IMR-90 (cell line): Measurements from ENCODE around the gene EIF1.

Experiments used
- BHLHE40 ChIP-seq: fragments of 150-350 bp; IDR thresholded peaks from 2 replicates; pipeline ENCODE4 v1.6.1; 2016; ENCODE audit warnings: mild to moderate bottlenecking, low read depth, low read length
- CTCF ChIP-seq: conservative IDR thresholded peaks from 2 replicates; pipeline ENCODE4 v1.5.1; 2012; ENCODE audit warnings: mild to moderate bottlenecking, low read depth, low read length, improper control_type of control experiment
- FOS ChIP-seq: fragments of 150-350 bp; IDR thresholded peaks from 2 replicates; pipeline ENCODE4 v1.6.1; 2016; ENCODE audit warnings: low read depth, low read length
- MAZ ChIP-seq: IDR thresholded peaks from 2 replicates; pipeline ENCODE4 v1.6.1; 2012; ENCODE audit warnings: low read depth, mild to moderate bottlenecking, low read length, improper control_type of control experiment, moderate library complexity, borderline replicate concordance
- MXI1 ChIP-seq: IDR thresholded peaks from 2 replicates; pipeline ENCODE4 v1.6.1; 2012; ENCODE audit warnings: low read depth, mild to moderate bottlenecking, low read length, moderate library complexity, borderline replicate concordance
- POLR2A ChIP-seq: IDR thresholded peaks from 2 replicates; pipeline ENCODE4 v1.6.1; 2012; ENCODE audit warnings: mild to moderate bottlenecking, low read depth, low read length
- RAD21 ChIP-seq: IDR thresholded peaks from 2 replicates; pipeline ENCODE4 v1.6.1; 2012; ENCODE audit warnings: low read length, improper control_type of control experiment
- RCOR1 ChIP-seq: IDR thresholded peaks from 2 replicates; pipeline ENCODE4 v1.6.1; 2012; ENCODE audit warnings: mild to moderate bottlenecking, low read length, improper control_type of control experiment; ENCODE audit not compliant: insufficient replicate concordance
- RFX5 ChIP-seq: IDR thresholded peaks from 2 replicates; pipeline ENCODE4 v1.8.0; 2012; ENCODE audit warnings: low read depth, mild to moderate bottlenecking, low read length, moderate library complexity
- USF2 ChIP-seq: fragments of 150-350 bp; IDR thresholded peaks from 2 replicates; pipeline ENCODE4 v1.6.1; 2017; ENCODE audit warnings: mild to moderate bottlenecking, antibody characterized with exemption, low read length, low read depth

DNA sequence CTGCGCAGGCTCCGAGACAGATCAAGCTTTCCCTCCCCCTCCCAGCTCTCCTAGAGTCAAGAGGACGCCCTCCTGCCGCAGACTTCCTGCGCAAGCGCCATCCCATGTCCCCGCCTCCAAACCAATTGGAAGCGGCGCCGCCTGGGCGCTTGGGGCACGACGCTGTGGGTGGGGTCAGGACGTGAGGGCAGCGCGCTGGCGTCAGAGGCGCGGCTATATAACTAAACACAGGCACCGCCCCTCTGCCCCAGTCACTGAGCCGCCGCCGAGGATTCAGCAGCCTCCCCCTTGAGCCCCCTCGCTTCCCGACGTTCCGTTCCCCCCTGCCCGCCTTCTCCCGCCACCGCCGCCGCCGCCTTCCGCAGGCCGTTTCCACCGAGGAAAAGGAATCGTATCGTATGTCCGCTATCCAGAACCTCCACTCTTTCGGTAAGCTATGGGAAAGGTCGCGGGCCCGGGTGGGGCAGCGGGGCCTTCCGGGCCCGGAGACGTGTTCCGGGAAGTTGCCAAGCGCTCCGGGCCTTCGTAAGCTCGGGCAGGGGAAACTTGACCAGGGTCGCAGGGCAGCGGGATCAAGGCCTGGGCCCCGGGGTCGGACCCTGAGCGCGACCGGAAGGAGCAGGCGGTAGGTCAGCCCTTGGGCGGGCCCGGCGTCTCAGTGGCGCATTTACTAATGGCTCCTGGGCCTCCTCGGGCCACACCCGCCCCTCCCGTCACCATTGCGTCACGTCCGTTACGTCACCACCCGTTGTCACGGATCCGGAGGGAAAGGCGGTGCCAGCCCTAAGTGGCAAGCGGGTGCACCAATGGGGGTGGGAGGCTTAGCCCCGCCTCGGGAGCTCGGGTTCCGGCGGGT, at the start of gene EIF1:
- TF ChIP-seq RCOR1 (no peak), POLR2A (peak; percentile 99), RFX5 (peak; percentile 31; the same call in 1 of the 2 replicates), CTCF (no peak), RAD21 (no peak), FOS (peak; percentile 49; the same call in 1 of the 2 replicates), BHLHE40 (no peak; the same call in none of the 2 replicates), MAZ (peak; percentile 97), USF2 (peak; percentile 22; the same call in 1 of the 2 replicates), MXI1 (0 out of 2 replicates have a peak, but pooled peaks have one; percentile 6)
